NT2/D1 (cell line): ENCODE measurements around the gene PDCL3.

ENCODE experiments used
- DNase-seq: peaks from one replicate; pipeline ENCODE4 v3.0.0-alpha.2; 2011; ENCODE audit warnings: low read depth, low spot score
- H3K27me3 ChIP-seq: 2 replicates; pipeline ENCODE4 v1.6.0; 2011; ENCODE audit warnings: mild to moderate bottlenecking; ENCODE audit not compliant: insufficient read length, insufficient read depth
- H3K36me3 ChIP-seq: 2 replicates; pipeline ENCODE4 v1.6.1; 2011; ENCODE audit warnings: mild to moderate bottlenecking, low read length, mixed read lengths; ENCODE audit not compliant: insufficient read depth, insufficient read length
- H3K4me1 ChIP-seq: 2 replicates; pipeline ENCODE4 v1.5.1; 2011; ENCODE audit not compliant: insufficient read depth, insufficient read length
- H3K4me3 ChIP-seq: 2 replicates; pipeline ENCODE4 v1.5.1; 2011; ENCODE audit warnings: low read depth; ENCODE audit not compliant: insufficient read length
- H3K9ac ChIP-seq: 2 replicates; pipeline ENCODE4 v1.6.0; 2011; ENCODE audit warnings: low read depth; ENCODE audit not compliant: insufficient read length
- H3K9me3 ChIP-seq: 2 replicates; pipeline ENCODE4 v1.5.1; 2011; ENCODE audit warnings: mild to moderate bottlenecking, low read length; ENCODE audit not compliant: insufficient read depth
- SUZ12 ChIP-seq: IDR thresholded peaks from 2 replicates; pipeline ENCODE4 v1.6.1; 2011; ENCODE audit not compliant: insufficient read length, insufficient read depth; ENCODE audit errors: extremely low read depth
- YY1 ChIP-seq: IDR thresholded peaks from 2 replicates; pipeline ENCODE4 v1.6.1; 2011; ENCODE audit not compliant: insufficient read length, insufficient read depth
- ZNF274 ChIP-seq: IDR thresholded peaks from 2 replicates; pipeline ENCODE4 v1.6.1; 2011; ENCODE audit warnings: mild to moderate bottlenecking, low read depth, low read length

Gene PDCL3

GRCh38 chr2:100562613-100563406, at the start of gene PDCL3:
TSS of gene PDCL3 (plus strand) at chr2:100562993. CDS start at chr2:100563068, 75 bp downstream.
- Histone ChIP-seq H3K9me3 (no peaks in the 10 kb centered on the region), H3K36me3 (peaks cover 22% of the 10 kb centered on the region), H3K4me1 (peaks cover 4% of the 10 kb centered on the region), H3K4me3 (peak within 1 kb of the TSS; percentile 88), H3K27me3 (no peaks in the 10 kb centered on the region), H3K9ac (peak within 1 kb of the TSS; percentile 81)
- peak; percentile 95 for DNase-seq
- TF ChIP-seq ZNF274 (no peak), SUZ12 (no peak), YY1 (no peak)

GRCh38 chr2:100513650-100514049, 49.1 kb upstream of the PDCL3 start:
- Histone ChIP-seq H3K9me3 (no peaks in the 10 kb centered on the region), H3K4me3 (no peak overlapping the region), H3K36me3 (no peaks in the 10 kb centered on the region), H3K4me1 (no peaks in the 10 kb centered on the region), H3K27me3 (no peaks in the 10 kb centered on the region), H3K9ac (no peak overlapping the region)
- no peak for TF ChIP-seq ZNF274
- no peak for TF ChIP-seq YY1
- no peak for TF ChIP-seq SUZ12
- DNase-seq: no peak

- Histone ChIP-seq H3K9ac (no peak overlapping the region), H3K9me3 (no peaks in the 10 kb centered on the region), H3K4me1 (no peaks in the 10 kb centered on the region), H3K36me3 (no peaks in the 10 kb centered on the region), H3K27me3 (no peaks in the 10 kb centered on the region), H3K4me3 (no peak overlapping the region)
- DNase-seq: no peak
- TF ChIP-seq SUZ12: no peak
- no peak for TF ChIP-seq ZNF274
- no peak for TF ChIP-seq YY1
These were observed 45.2 kb upstream of the PDCL3 start for GRCh38 chr2:100517556-100517955.

- no peaks in the 10 kb centered on the region for H3K4me1 ChIP-seq
- no peak overlapping the region for H3K4me3 ChIP-seq
- no peaks in the 10 kb centered on the region for H3K36me3 ChIP-seq
- H3K27me3 ChIP-seq: no peaks in the 10 kb centered on the region
- DNase-seq: no peak
- H3K9ac ChIP-seq: no peak overlapping the region
- TF ChIP-seq SUZ12: no peak
- no peak for TF ChIP-seq ZNF274
- TF ChIP-seq YY1: no peak
- H3K9me3 ChIP-seq: no peaks in the 10 kb centered on the region
These were observed 44.0 kb upstream of the PDCL3 start for GRCh38 chr2:100518801-100519200.

- Histone ChIP-seq H3K9ac (no peak overlapping the region), H3K36me3 (no peaks in the 10 kb centered on the region), H3K27me3 (no peaks in the 10 kb centered on the region), H3K4me1 (no peaks in the 10 kb centered on the region), H3K9me3 (no peaks in the 10 kb centered on the region), H3K4me3 (no peak overlapping the region)
- DNase-seq: no peak
- TF ChIP-seq YY1: no peak
- no peak for TF ChIP-seq SUZ12
- no peak for TF ChIP-seq ZNF274
These were observed 42.6 kb upstream of the PDCL3 start for GRCh38 chr2:100520224-100520623.

- no peak overlapping the region for H3K4me3 ChIP-seq
- no peak overlapping the region for H3K9ac ChIP-seq
- no peaks in the 10 kb centered on the region for H3K27me3 ChIP-seq
- no peak for TF ChIP-seq SUZ12
- no peak for TF ChIP-seq ZNF274
- no peaks in the 10 kb centered on the region for H3K36me3 ChIP-seq
- no peak for DNase-seq
- H3K4me1 ChIP-seq: no peaks in the 10 kb centered on the region
- no peaks in the 10 kb centered on the region for H3K9me3 ChIP-seq
These were observed 40.4 kb upstream of the PDCL3 start for GRCh38 chr2:100522430-100522829.

GRCh38 chr2:100524331-100524730, 38.5 kb upstream of the PDCL3 start:
- no peak overlapping the region for H3K9ac ChIP-seq
- no peak for DNase-seq
- TF ChIP-seq SUZ12 (no peak), YY1 (no peak), ZNF274 (no peak)
- no peaks in the 10 kb centered on the region for H3K27me3 ChIP-seq
- H3K4me1 ChIP-seq: no peaks in the 10 kb centered on the region
- no peaks in the 10 kb centered on the region for H3K9me3 ChIP-seq
- no peak overlapping the region for H3K4me3 ChIP-seq
- H3K36me3 ChIP-seq: no peaks in the 10 kb centered on the region
